SU-DHL-6 (cell line): ENCODE measurements around the gene NUP98.

Source experiments
- EZH2phosphoT487 ChIP-seq: fragments of 200-600 bp; sonication (generic), shearing (Covaris generic); conservative IDR thresholded peaks from 2 replicates; pipeline ENCODE4 v1.6.1; 2018; ENCODE audit warnings: mild to moderate bottlenecking, antibody characterized with exemption, low read length, moderate library complexity, mixed read lengths
- TF ChIP-seq, protein P1 (sequence below): fragments of 200-600 bp; sonication (generic); IDR thresholded peaks from one replicate; pipeline ENCODE4 v1.5.1; 2017; ENCODE audit warnings: antibody characterized with exemption, mild to moderate bottlenecking, low read length, moderate library complexity; ENCODE audit not compliant: insufficient read depth, poor library complexity, severe bottlenecking

DNA sequence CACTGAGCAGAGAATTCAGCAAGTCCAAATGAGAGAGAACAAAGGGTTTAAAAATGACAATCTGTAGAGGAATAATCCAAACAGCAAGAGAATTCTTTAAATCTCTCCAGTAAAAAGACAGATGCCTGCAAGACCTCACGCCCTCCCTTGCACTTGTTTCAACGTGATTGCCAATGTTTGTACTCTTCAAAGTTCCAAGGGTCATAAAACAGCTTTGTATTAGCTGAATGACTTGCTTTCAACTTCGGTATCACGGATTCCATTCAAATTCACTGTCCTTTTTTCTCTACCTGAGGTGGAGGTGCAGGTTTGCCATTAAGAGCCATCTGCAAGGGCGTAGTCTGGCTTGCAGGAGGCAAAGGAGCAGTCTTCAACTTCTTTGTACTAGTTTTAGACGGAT is 85.1 kb downstream of the NUP98 start:
- TF ChIP-seq, protein P1, sequence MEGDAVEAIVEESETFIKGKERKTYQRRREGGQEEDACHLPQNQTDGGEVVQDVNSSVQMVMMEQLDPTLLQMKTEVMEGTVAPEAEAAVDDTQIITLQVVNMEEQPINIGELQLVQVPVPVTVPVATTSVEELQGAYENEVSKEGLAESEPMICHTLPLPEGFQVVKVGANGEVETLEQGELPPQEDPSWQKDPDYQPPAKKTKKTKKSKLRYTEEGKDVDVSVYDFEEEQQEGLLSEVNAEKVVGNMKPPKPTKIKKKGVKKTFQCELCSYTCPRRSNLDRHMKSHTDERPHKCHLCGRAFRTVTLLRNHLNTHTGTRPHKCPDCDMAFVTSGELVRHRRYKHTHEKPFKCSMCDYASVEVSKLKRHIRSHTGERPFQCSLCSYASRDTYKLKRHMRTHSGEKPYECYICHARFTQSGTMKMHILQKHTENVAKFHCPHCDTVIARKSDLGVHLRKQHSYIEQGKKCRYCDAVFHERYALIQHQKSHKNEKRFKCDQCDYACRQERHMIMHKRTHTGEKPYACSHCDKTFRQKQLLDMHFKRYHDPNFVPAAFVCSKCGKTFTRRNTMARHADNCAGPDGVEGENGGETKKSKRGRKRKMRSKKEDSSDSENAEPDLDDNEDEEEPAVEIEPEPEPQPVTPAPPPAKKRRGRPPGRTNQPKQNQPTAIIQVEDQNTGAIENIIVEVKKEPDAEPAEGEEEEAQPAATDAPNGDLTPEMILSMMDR = no peak
- no peak for TF ChIP-seq EZH2phosphoT487
